ENCODE measurements around the gene MCF2L2. TPM values are rescaled to one million over a fixed set of nuclear protein-coding genes. Genes with fewer than 3 reads are reported as not detected.
A peak's percentile ranks its signal among the peaks of the same experiment; 100 is the strongest.
"Not testable (repeated sequence)": the region's sequence is repeated elsewhere in the genome, so short reads cannot be mapped to it uniquely, and the experiment has no call there.

The MCF2L2 gene, protein sequence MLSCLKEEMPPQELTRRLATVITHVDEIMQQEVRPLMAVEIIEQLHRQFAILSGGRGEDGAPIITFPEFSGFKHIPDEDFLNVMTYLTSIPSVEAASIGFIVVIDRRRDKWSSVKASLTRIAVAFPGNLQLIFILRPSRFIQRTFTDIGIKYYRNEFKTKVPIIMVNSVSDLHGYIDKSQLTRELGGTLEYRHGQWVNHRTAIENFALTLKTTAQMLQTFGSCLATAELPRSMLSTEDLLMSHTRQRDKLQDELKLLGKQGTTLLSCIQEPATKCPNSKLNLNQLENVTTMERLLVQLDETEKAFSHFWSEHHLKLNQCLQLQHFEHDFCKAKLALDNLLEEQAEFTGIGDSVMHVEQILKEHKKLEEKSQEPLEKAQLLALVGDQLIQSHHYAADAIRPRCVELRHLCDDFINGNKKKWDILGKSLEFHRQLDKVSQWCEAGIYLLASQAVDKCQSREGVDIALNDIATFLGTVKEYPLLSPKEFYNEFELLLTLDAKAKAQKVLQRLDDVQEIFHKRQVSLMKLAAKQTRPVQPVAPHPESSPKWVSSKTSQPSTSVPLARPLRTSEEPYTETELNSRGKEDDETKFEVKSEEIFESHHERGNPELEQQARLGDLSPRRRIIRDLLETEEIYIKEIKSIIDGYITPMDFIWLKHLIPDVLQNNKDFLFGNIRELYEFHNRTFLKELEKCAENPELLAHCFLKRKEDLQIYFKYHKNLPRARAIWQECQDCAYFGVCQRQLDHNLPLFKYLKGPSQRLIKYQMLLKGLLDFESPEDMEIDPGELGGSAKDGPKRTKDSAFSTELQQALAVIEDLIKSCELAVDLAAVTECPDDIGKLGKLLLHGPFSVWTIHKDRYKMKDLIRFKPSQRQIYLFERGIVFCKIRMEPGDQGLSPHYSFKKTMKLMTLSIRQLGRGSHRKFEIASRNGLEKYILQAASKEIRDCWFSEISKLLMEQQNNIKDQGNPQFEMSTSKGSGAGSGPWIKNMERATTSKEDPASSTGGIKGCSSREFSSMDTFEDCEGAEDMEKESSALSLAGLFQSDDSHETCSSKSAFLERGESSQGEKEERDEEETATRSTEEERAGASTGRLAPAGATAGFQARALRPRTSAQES
- 0.20 and 0.22 TPM in 2 replicates for total RNA-seq

DNA sequence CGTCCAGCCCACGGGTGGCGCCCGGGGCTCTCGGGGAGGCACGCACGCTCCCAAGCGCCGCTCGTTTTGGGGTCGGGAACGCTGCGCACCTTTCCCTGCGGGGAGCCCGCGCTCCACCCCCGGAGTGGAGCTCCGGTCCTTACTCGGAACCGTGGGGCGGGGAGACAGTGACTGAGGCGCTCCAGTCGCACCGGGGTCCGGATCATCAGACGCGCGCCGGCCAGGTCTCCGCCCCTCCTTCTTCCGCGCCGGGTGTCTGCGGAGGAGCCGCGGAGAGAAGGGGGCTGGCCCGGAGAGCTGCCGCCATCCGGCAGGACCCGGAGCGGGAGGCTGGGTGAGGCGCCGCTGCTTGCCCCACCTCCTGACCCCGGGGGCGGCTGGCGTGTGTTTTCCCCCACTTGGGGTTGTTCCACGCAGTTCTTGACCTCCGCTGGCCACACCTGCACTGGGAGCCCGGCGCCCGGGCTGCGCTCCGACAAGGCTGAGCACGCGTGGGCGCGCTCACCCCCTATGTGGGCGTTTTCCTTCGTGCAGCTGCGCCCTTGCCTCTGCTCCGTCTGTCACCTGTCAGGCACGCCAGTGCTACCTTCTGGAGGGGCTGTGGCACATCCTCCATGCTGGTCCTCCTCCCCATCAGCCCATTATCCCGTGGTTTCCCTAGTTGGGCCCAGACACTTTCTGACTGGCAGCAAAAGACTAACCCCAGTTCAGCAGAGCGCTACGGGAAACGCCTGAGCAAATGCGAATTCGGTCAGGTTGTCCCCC, at the start of gene MCF2L2:
MCF2L2 (minus strand) TSS at position 173 of the 765 bp plus-strand sequence. CDS start 642 bp downstream, outside the sequence.
- DNase-seq (ENCODE audit: low read depth in 2 of 2): peak in 1 of 2 donors; percentile 16

- DNase-seq (ENCODE audit: low read depth in 2 of 2): no peak
Measured at GRCh38 chr3:183477801-183478456, 49.5 kb upstream of the MCF2L2 start.

DNA sequence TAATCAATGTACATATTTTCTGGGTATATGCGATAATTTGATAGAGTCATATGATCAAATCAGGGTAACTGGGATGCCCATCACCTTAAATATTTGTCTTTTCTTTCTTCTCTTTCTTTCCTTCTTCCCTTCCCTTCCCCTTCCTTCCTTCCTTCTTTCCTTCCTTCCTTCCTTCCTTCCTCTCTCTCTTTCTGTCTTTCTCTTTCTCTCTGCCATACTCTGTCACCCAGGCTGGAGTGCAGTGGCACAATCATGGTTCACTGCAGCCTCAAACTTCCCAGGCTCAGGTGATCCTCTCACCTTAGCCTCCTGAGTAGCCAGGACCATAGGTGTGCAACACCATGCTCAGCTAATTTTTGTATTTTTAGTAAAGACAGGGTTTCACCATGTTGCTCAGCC, 47.3 kb upstream of the MCF2L2 start:
- DNase-seq (ENCODE audit: low read depth in 2 of 2): not testable (repeated sequence)

- DNase-seq (ENCODE audit: low read depth in 2 of 2): peak; percentile 73 to 83
Measured at GRCh38 chr3:183475016-183475763, 46.8 kb upstream of the MCF2L2 start.

DNA sequence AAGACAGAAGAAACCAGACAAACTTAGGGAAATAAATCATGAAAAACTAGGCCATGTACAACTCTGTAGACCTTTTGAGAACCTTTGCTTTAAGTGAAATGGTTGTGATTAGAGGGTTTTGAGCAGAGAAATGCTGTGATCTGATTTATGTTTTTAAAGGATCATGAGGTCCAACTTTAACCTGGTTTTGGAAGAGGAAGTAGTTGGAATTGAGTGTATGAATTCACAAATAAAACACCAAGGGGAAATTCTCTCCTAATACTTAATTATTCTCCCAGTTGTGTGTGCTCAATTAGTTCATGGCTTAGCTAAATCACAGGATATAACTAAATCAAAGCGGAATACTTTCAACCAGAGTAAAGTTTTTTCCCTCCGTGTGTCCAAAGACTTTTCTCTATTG, 45.5 kb upstream of the MCF2L2 start:
- DNase-seq (ENCODE audit: low read depth in 2 of 2): no peak

DNA sequence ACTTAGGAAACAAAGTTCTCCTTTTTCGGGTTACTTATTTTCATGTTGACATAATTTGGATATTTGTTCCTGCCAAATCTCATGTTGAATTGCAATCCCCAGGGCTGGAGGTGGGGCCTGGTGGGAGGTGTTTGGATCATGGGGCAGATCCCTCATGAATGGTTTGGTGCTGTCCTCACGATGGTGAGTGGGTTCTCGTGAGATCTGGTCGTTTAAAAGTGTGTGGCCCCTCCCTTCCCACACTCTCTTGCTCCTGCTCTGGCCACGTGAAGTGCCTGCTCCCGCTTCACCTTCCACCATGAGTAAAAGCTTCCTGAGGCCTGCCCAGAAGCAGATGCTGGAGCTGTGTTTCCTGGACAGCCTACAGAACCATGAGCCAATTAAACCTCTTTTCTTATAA, 43.7 kb upstream of the MCF2L2 start:
- no peak for DNase-seq (ENCODE audit: low read depth in 2 of 2)

DNA sequence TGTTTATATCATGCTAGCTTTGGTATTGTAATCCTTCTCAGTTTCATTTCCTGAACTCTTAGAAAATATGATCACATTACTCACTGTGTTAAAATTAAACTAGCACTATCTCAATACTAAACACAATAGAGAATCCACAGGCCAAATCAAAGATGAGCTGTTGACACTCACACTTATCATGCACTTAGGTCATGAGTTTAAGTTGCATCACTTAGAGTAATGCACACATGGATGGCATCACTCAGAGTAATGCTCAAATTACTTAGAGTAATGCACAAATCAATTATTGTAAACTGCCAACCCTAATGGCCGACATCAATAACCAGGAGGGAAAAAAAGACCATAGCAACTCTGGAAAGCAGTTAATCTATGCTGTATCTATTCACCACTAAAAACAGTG, 40.0 kb upstream of the MCF2L2 start:
- DNase-seq (ENCODE audit: low read depth in 2 of 2): peak; percentile 20 to 22

- no peak for DNase-seq (ENCODE audit: low read depth in 2 of 2)
Measured at GRCh38 chr3:183466575-183466974, 38.2 kb upstream of the MCF2L2 start.

- DNase-seq (ENCODE audit: low read depth in 2 of 2): not testable (repeated sequence)
Measured at GRCh38 chr3:183465710-183466109, 37.3 kb upstream of the MCF2L2 start.

GRCh38 chr3:183464480-183464879, 36.1 kb upstream of the MCF2L2 start:
- no peak for DNase-seq (ENCODE audit: low read depth in 2 of 2)

GRCh38 chr3:183460081-183461055, 31.9 kb upstream of the MCF2L2 start:
- DNase-seq (ENCODE audit: low read depth in 2 of 2): peak in 1 of 2 donors; percentile 63

DNA sequence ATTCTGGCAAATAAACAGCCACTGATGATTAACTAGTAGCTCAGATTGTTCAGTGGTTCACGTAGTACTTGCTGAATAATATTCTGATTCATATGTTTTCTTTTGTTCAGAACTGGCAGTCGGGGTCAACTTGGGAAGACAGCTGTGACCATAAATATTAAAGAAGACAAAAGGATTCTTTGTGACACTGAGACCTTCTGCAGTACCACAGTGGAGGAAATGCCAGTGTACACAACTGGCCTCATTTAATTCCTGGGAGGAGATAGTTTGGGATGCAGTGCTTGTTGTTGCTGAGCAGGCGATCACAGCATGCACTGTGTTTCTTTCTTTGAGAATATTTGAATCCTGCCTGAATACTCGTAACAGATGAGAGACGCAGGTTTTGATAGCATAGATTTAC, 26.7 kb upstream of the MCF2L2 start:
- peak; percentile 55 to 82 for DNase-seq (ENCODE audit: low read depth in 2 of 2)

DNA sequence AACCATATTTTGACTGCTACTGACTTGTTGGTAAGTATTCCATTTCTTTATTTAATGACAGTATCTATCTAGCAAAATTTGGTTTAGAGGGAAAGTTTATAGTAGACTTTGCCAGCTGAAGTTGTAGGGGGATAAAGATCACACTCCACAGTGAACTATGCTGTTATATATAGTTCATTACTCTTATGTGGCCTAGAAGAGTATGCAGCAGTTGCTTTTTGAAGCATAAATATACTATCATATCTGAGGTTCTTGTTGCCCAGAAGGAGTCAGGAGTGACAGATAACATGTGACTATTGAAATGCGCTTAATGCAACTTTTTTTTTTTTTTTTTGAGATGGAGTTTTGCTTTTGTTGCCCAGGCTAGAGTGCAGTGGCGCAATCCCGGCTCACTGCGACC, 25.6 kb upstream of the MCF2L2 start:
- no peak for DNase-seq (ENCODE audit: low read depth in 2 of 2)

DNA sequence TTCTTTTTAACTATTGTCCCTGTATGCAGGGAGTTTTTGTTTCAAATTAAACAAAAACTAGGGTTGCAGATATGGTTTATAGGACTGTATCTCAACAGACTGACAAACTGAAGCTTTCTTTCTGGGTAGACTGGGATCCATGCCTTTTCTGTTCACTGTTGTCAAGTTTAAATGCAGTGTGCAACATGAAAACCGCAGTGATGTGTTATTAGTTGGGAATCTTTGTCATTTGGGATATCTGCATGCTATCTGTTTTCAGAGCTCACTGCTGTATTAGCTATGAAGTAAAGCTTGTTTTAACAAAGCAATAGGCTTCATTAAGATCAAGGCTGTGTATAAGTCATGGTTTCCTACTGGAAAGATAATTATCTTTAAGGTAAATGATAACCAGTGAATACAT, 21.4 kb upstream of the MCF2L2 start:
- DNase-seq (ENCODE audit: low read depth in 2 of 2): no peak

- peak; percentile 21 to 68 for DNase-seq (ENCODE audit: low read depth in 2 of 2)
Measured at GRCh38 chr3:183449391-183449790, 21.0 kb upstream of the MCF2L2 start.

- no peak for DNase-seq (ENCODE audit: low read depth in 2 of 2)
Measured at GRCh38 chr3:183448369-183449128, 20.1 kb upstream of the MCF2L2 start.

DNA sequence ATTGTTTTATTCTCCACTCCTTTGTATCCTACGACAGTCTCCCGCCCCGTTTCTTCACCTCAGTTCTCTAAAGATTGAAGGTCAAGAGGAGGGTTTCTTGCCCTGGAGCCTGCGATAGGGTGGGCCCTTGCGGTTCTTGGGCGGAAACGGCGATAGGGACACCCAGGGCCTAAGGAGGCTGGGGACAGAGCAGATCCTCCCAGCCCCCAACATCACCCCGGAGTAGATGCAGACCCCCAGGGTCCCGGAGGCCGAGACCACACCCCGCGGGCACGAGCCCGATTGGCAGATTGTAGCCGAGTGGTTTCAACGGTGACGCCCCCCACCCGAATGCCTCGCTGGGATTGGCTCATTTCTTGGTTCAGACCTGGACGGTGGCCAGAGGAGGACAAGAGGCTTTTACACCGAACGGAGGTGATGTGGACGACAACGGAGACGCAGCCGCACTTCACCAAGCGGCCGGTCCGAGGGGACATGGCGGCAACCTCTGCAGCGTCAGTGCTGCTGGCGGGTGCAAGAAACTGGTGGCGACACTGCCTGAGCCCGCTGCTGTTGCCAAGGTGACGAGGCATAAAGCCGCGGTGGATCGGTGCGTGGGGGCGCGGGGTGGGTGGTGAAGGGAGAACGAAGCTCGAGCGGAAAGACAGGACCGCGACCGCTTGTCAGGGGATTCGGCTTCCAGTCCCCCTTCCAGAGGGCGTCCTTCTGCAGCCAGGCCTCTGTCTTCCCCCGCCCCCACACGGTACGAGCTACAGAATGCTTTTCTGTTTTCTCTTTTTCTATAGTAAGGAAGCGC, 19.0 kb upstream of the MCF2L2 start:
- peak; percentile 91 to 93 for DNase-seq (ENCODE audit: low read depth in 2 of 2)

Data from lung microvascular endothelial cell (primary cell).